Breast epithelium (tissue), 4 donors: ENCODE data around the gene STARD10. TPM values are rescaled to one million over a fixed set of nuclear protein-coding genes. Genes with fewer than 3 reads are reported as not detected.

Experiments used
- DNase-seq, 2 donors: peaks; one replicate each; pipeline ENCODE4 v3.0.0-alpha.2; 2019; ENCODE audit warnings: low spot score in 2 of 2
- H3K27ac ChIP-seq, 2 donors: fragments of 200-600 bp; sonication (generic) in 1 of 2; one replicate each; pipeline ENCODE4 v1.5.1; 2016 to 2019; ENCODE audit warnings: mild to moderate bottlenecking in 1 of 2
- H3K27me3 ChIP-seq, 2 donors: fragments of 200-600 bp; sonication (generic) in 1 of 2; one replicate each; pipeline versions ENCODE4 v1.5.1 to v1.6.0; 2017 to 2019; ENCODE audit warnings: control low read depth in 1 of 2, mild to moderate bottlenecking in 1 of 2
- H3K36me3 ChIP-seq: fragments of 200-600 bp; one replicate; pipeline ENCODE4 v1.5.1; 2019
- H3K4me1 ChIP-seq, 2 donors: fragments of 200-600 bp; sonication (generic); one replicate each; pipeline ENCODE4 v1.5.1; 2016 to 2019; ENCODE audit warnings: control low read depth in 1 of 2
- H3K4me3 ChIP-seq, 3 donors: fragments of 200-600 bp; sonication (generic); 1 replicate in 2 of 3; 2 replicates in 1 of 3; pipeline ENCODE4 v1.5.1; 2016 to 2019; ENCODE audit warnings: mild to moderate bottlenecking in 3 of 3, moderate library complexity in 2 of 3
- H3K9me3 ChIP-seq, 2 donors: fragments of 200-600 bp; sonication (generic) in 1 of 2; one replicate each; pipeline ENCODE4 v1.5.1; 2016 to 2019; ENCODE audit warnings: control low read depth in 1 of 2
- POLR2A ChIP-seq: fragments of 450-650 bp; IDR thresholded peaks from one replicate; pipeline ENCODE4 v1.6.1; 2016; ENCODE audit warnings: antibody characterized with exemption, mild to moderate bottlenecking, moderate library complexity
- POLR2AphosphoS5 ChIP-seq, 3 donors: sonication (generic); formaldehyde crosslinking; IDR thresholded peaks; one replicate each; pipeline ENCODE4 v1.6.1; 2017; ENCODE audit warnings: antibody characterized with exemption in 3 of 3
- intact Hi-C: fragments of 100-400 bp; cut with DNase I; formaldehyde crosslinking; loops from one replicate; pipeline ENCODE4 v1.15.1; 2023; ENCODE audit warnings: low total_unique reads
- total RNA-seq, 3 donors: library from RNA; depleted of rRNA; stranded (reverse); fragments of >200 nt; gene quantifications; one replicate each; pipeline ENCODE4 v1.1.0, GENCODE V29; 2016
- TF ChIP-seq, protein P1 (sequence below), 3 donors: fragments of 450-650 bp; IDR thresholded peaks; one replicate each; pipeline ENCODE4 v1.5.1; 2016 to 2017; ENCODE audit warnings: antibody characterized with exemption in 3 of 3, mild to moderate bottlenecking in 3 of 3, moderate library complexity in 3 of 3

STARD10 gene
- total RNA-seq, 3 donors from 2014 or later: 20.6 to 117 (median 93.7) TPM

GRCh38 chr11:72719144-72719543, 74.7 kb downstream of the STARD10 start:
- peak overlapping the region in 1 of 3 donors; percentile 90 for H3K4me3 ChIP-seq
- no peak for DNase-seq
- intact Hi-C loops: no loop called here
- H3K36me3 ChIP-seq: no peaks in the 10 kb centered on the region
- no peaks in the 10 kb centered on the region for H3K9me3 ChIP-seq
- H3K4me1 ChIP-seq: peaks cover 4 to 17% of the 10 kb centered on the region in 2 donors
- TF ChIP-seq POLR2A: no peak
- no peak for TF ChIP-seq POLR2AphosphoS5 (IDR thresholded peaks at IDR 0.05)
- TF ChIP-seq, protein P1, sequence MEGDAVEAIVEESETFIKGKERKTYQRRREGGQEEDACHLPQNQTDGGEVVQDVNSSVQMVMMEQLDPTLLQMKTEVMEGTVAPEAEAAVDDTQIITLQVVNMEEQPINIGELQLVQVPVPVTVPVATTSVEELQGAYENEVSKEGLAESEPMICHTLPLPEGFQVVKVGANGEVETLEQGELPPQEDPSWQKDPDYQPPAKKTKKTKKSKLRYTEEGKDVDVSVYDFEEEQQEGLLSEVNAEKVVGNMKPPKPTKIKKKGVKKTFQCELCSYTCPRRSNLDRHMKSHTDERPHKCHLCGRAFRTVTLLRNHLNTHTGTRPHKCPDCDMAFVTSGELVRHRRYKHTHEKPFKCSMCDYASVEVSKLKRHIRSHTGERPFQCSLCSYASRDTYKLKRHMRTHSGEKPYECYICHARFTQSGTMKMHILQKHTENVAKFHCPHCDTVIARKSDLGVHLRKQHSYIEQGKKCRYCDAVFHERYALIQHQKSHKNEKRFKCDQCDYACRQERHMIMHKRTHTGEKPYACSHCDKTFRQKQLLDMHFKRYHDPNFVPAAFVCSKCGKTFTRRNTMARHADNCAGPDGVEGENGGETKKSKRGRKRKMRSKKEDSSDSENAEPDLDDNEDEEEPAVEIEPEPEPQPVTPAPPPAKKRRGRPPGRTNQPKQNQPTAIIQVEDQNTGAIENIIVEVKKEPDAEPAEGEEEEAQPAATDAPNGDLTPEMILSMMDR (IDR thresholded peaks at IDR 0.05): no peak
- peak overlapping the region in 1 of 2 donors; percentile 91 for H3K27ac ChIP-seq
- no peaks in the 10 kb centered on the region for H3K27me3 ChIP-seq

DNA sequence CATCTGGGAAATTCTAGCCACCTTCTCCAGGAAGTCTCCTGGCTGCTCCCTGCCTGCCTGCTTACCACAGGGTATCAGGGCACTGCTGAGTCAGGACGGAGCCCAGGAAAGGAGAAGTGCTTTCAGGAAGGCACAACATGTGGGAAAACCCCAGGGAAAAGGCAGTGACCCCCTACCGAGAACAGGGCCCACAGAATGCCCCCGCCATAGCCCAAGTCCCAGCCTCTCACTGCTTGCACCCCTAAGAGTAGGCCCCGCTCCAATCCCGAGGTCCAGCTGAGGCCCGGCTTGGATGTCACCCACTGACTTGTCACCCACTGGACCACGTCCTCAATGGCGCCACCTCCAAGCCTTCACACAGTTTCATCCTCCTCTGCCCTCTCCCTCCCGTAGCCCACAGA, 75.7 kb downstream of the STARD10 start:
- Histone ChIP-seq H3K36me3 (no peaks in the 10 kb centered on the region), H3K4me3 (no peak overlapping the region), H3K9me3 (no peaks in the 10 kb centered on the region), H3K27me3 (no peaks in the 10 kb centered on the region), H3K27ac (peak overlapping the region in 1 of 2 donors; percentile 15), H3K4me1 (peaks cover 4 to 17% of the 10 kb centered on the region in 2 donors)
- no peak for DNase-seq
- TF ChIP-seq, protein P1 (IDR thresholded peaks at IDR 0.05): no peak
- TF ChIP-seq POLR2AphosphoS5 (IDR thresholded peaks at IDR 0.05) (no peak), POLR2A (no peak)
- intact Hi-C loops: no loop called here

- intact Hi-C loops: no loop called here
Observed at GRCh38 chr11:72716788-72717435, 76.9 kb downstream of the STARD10 start.

GRCh38 chr11:72716290-72716689, 77.6 kb downstream of the STARD10 start:
- H3K4me3 ChIP-seq: no peak overlapping the region
- TF ChIP-seq, protein P1 (IDR thresholded peaks at IDR 0.05): no peak
- TF ChIP-seq POLR2AphosphoS5 (IDR thresholded peaks at IDR 0.05) (no peak), POLR2A (no peak)
- intact Hi-C loops: no loop called here
- no peaks in the 10 kb centered on the region for H3K27me3 ChIP-seq
- H3K9me3 ChIP-seq: no peaks in the 10 kb centered on the region
- H3K27ac ChIP-seq: no peak overlapping the region
- DNase-seq: no peak
- peaks cover 4 to 11% of the 10 kb centered on the region in 2 donors for H3K4me1 ChIP-seq
- no peaks in the 10 kb centered on the region for H3K36me3 ChIP-seq

More at GRCh38 chr11:72716788-72717435, 76.9 kb downstream of the STARD10 start:
- TF ChIP-seq, protein P1 (IDR thresholded peaks at IDR 0.05): no peak
- TF ChIP-seq POLR2A: no peak
- no peak for TF ChIP-seq POLR2AphosphoS5 (IDR thresholded peaks at IDR 0.05)
- no peak for DNase-seq
- Histone ChIP-seq H3K36me3 (no peaks in the 10 kb centered on the region), H3K4me3 (no peak overlapping the region), H3K9me3 (no peaks in the 10 kb centered on the region), H3K27ac (no peak overlapping the region), H3K27me3 (no peaks in the 10 kb centered on the region), H3K4me1 (peaks cover 4 to 11% of the 10 kb centered on the region in 2 donors)

DNA sequence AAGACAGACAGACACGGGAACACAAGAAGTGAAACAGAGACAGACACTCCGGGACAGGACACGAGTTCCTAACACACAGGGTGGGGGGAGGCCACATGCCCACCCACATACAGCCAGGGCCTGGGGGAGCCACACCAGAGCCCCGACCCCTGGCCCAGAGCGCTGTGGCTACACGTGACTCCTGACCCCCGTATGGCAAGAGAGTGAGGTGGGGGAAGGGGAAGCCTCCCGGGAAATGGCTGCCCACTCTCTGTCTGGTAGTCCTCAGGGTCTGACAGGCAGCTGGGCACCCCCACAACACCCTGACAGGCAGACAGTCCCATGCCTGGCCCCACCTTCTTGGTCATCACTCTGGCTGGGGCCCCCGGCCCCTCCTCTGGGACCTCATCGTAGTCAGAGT, 81.0 kb downstream of the STARD10 start:
- intact Hi-C loops: no loop called here
- TF ChIP-seq POLR2A (no peak), POLR2AphosphoS5 (IDR thresholded peaks at IDR 0.05) (no peak)
- TF ChIP-seq, protein P1 (IDR thresholded peaks at IDR 0.05): no peak
- peak overlapping the region in 2 of 3 donors; percentile 4 to 43 for H3K4me3 ChIP-seq
- H3K27ac ChIP-seq: peak overlapping the region; percentile 36 to 87
- no peaks in the 10 kb centered on the region for H3K36me3 ChIP-seq
- no peaks in the 10 kb centered on the region for H3K9me3 ChIP-seq
- DNase-seq: no peak
- H3K4me1 ChIP-seq: no peaks in the 10 kb centered on the region
- no peaks in the 10 kb centered on the region for H3K27me3 ChIP-seq
